DND-41 (cell line): ENCODE results near the gene RHOU.

Experiments
- EZH2 ChIP-seq: IDR thresholded peaks from 3 replicates; pipeline ENCODE4 v1.6.1; 2012; ENCODE audit warnings: borderline replicate concordance, low read depth, mild to moderate bottlenecking, moderate library complexity, low read length, inconsistent platforms; ENCODE audit not compliant: severe bottlenecking
- TF ChIP-seq, protein P1 (sequence below): IDR thresholded peaks from 2 replicates; pipeline ENCODE4 v1.5.1; 2012; ENCODE audit warnings: borderline replicate concordance, low read length, moderate library complexity, mild to moderate bottlenecking; ENCODE audit not compliant: poor library complexity, severe bottlenecking; ENCODE audit errors: extremely low read depth

DNA sequence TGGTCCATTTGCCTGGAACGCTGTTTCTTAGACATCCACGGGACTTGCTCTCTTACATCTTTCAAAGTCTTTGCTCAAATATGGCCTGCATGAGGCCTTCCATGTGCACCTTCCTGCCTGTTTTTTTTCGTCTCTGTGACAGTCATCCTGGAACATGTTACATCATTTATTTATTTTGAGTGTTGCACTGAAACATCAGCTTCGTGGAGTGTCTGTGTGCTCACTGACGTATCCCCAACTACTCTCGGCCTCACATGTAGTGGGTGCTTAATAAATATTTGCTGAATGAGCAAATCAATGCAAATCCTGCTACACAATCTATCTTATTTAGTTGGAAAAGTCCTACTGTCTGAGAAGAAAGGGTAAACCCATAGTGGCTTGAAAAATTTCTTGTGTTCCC is 11.4 kb upstream of the RHOU start:
- TF ChIP-seq, protein P1, sequence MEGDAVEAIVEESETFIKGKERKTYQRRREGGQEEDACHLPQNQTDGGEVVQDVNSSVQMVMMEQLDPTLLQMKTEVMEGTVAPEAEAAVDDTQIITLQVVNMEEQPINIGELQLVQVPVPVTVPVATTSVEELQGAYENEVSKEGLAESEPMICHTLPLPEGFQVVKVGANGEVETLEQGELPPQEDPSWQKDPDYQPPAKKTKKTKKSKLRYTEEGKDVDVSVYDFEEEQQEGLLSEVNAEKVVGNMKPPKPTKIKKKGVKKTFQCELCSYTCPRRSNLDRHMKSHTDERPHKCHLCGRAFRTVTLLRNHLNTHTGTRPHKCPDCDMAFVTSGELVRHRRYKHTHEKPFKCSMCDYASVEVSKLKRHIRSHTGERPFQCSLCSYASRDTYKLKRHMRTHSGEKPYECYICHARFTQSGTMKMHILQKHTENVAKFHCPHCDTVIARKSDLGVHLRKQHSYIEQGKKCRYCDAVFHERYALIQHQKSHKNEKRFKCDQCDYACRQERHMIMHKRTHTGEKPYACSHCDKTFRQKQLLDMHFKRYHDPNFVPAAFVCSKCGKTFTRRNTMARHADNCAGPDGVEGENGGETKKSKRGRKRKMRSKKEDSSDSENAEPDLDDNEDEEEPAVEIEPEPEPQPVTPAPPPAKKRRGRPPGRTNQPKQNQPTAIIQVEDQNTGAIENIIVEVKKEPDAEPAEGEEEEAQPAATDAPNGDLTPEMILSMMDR, result no peak
- TF ChIP-seq EZH2, result no peak
